IPS DF 19.7 (cell line): ENCODE data around the gene DTNA.
"Not testable (repeated sequence)": the region's sequence is repeated elsewhere in the genome, so short reads cannot be mapped to it uniquely, and the experiment has no call there.

ENCODE experiments used
- DNase-seq: peaks from one replicate; pipeline ENCODE4 v3.0.0-alpha.2; 2013; ENCODE audit warnings: low read depth, low spot score

Gene DTNA

DNA sequence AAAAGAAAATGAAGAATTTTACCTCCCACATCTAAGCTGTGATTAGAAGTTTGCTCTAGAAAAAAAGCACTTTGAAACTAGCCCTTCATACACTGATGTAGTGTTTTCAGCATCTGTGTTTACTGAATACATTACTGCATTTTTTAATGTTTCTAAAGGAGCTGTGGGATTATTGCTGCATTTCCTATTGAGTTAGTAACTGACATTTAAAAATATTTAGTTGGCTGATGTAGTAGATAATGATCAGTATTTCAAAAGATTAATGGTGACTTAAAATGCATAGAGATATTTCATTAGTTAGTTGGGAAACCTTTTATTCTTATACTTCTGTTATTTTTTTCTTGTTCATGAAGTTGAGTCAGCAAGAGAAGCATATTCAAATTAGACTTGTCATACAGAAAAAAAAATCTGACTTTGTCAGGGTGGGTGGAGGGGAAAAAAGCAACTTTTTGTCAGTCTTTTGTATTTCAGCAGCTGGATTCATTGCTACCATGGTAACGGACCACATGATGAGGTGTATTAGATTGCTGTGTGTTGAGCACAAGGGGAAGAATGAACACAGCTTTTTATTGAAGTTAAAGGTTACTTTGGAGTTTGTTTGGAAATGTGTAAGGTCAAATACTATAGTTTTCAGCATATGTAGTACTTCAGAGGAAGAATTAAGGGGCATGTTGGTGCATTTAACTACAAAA is at the start of gene DTNA:
Gene DTNA (plus strand): TSS at position 549 of the 692 bp plus-strand sequence. CDS start 45,679 bp downstream, outside the sequence.
- DNase-seq: no peak

GRCh38 chr18:34660572-34660971 is 49.5 kb upstream of the DTNA start:
- DNase-seq: no peak

- no peak for DNase-seq
Measured at GRCh38 chr18:34661464-34662087, 48.5 kb upstream of the DTNA start.

DNA sequence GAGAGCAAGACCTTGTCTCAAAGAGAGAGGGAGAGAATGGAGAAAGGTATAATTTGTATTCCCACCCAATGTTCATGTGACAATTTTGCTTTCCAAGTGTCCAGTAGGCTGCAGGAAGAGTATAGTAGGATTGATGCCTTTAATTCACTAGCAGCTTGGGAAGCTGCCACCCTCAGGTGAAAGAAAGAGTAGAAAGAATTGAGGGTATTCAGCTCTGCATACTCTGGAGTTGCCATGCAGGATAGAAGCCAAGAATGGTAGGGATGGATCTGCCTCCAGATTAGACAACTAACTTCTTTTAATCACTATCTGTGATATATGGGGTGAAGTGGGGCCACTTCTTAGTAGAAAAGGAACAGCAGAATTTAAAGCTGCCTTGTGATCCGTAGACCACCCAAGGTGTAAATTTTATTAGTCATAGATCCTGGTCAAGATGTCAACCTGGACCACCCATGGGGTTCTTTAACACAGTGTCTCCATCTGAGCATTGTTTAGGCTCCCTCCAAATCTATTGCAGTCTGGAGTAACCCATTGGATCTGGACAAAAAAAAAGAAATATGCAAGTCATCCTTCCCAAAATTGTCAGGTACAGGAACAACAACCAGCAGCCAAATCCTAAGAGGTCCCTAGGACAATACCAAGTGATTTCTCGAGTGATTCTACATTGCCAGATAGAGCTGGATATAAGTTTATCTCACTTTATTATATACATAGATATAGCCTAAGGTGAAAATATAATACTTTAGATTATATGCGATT is 33.1 kb upstream of the DTNA start:
- no peak for DNase-seq

GRCh38 chr18:34689750-34690149 is 20.3 kb upstream of the DTNA start:
- DNase-seq: not testable (repeated sequence)

DNA sequence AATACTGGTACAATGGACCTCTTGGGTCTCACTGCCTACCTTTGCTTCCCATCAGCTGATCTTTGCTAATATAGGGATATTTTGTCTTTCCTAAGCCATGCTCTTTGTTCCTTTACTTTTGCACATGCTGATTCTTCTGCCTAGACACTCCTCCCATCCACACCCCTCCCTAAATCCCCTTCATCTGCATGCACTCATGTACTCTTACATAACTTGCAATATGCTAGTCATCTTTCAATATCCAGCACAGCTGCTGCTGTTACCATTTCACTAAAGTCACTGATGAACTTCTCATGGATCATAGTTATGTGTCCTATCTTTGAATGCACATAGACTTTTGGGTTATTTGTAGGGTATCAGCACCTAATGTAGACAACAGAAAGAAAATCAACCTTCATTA is 18.5 kb upstream of the DTNA start:
- no peak for DNase-seq

- no peak for DNase-seq
Measured at GRCh38 chr18:34694591-34695165, 15.4 kb upstream of the DTNA start.

GRCh38 chr18:34695310-34695709 is 14.8 kb upstream of the DTNA start:
- no peak for DNase-seq

DNA sequence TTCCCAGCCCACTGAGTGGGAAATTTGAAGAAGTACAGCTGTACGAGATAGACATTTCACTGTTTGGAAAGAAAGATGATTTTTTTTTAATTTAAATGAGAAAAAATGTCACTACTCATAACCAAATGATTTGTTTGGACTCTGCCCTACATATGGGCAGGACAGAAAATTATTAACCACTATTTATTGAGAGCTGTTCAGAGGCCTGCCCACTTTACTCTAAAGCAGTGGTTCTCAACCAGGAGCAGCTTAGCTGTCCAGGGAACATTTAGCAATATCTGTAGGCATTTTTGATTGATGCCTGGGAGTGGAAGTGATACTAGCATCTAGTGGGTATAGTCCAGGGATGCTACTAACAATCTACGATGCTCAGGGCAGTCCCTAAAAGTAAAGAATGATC is 13.4 kb upstream of the DTNA start:
- DNase-seq: no peak

- DNase-seq: no peak
Measured at GRCh38 chr18:34697233-34697632, 12.9 kb upstream of the DTNA start.

GRCh38 chr18:34697891-34698290 is 12.2 kb upstream of the DTNA start:
- DNase-seq: no peak

DNA sequence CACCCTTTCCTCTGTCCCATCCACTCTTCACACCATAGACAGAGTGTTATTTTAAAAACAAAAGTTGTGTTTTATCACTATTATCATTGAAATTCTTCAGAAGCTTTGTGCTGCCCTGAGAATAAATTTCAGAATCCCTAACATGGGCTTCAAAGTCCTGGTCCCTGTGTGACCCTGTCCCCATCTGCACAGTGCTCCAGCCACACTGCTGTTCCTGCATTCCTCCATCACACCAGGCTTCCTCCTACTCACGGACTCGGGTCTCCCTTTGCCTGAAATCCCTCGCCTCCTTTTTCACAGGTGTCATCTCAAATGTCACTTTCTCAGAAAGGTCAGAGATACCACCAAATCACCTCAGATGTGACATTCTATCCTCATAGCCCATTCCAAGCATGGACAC is 8.2 kb upstream of the DTNA start:
- no peak for DNase-seq

- DNase-seq: no peak
Measured at GRCh38 chr18:34702814-34703213, 7.3 kb upstream of the DTNA start.

- no peak for DNase-seq
Measured at GRCh38 chr18:34704074-34704473, 6.0 kb upstream of the DTNA start.

DNA sequence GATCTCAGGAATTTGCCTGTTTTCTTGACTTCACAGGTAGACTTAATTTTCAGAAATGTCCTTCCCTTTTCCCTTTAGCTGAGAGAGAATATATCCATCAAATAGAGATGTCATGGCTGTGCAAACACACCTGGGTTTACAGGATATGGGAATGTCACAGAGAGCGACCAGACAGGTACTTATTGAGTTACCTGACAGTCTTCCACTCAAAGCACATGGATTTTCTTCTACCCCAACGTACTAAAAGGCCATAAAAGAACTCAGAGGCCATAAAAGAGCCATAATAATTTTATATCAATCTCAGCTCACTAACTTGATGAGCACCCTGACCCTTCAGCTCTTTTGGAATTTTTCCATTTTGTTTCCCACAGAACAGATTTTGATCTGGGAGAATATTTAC is 5.3 kb upstream of the DTNA start:
- no peak for DNase-seq

DNA sequence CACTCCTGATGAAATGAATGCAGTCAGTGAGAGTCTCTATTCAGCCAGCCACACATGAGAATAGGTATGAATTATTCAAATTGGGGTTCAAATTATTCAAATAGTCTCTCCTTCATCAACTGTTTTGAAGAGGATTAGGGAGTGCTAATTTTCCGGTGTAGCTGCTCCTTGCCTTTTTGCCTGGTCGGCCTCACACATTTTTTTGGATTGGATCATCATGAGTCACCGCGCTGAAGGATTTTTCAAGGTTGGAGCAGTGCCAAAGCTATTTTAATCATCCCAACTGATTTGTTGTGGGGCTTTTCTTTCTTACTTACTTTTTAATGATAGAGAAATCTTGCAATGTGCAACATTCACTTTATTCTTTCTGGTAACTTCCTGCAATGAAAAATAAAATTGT is 2.4 kb upstream of the DTNA start:
- DNase-seq: no peak

GRCh38 chr18:34709104-34709503 is 994 bp upstream of the DTNA start:
- DNase-seq: no peak

GRCh38 chr18:34710458-34710914 is 388 bp downstream of the DTNA start:
- DNase-seq: no peak

GRCh38 chr18:34710934-34711333 is 836 bp downstream of the DTNA start:
- DNase-seq: no peak

DNA sequence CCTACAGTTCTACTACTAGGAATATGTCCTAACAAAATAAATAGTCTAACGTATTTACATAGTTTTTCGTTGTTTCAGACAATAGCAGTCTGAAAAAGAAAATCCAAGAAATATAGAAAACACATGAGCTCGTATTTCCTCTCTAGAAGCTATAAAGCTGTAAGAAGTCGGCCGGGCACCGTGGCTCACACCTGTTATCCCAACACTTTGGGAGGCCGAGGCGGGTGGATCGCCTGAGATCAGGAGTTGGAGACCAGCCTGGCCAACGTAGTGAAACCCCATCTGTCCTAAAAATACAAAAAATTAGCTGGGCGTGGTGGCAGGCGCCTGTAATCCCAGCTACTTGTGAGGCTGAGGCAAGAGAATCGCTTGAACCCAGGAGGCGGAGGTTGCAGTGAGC is 6.0 kb downstream of the DTNA start:
- not testable (repeated sequence) for DNase-seq

GRCh38 chr18:34718610-34719009 is 8.5 kb downstream of the DTNA start:
- DNase-seq: no peak

GRCh38 chr18:34720220-34720619 is 10.1 kb downstream of the DTNA start:
- DNase-seq: no peak
